ENCODE results near the gene PAPOLA. TPM values are rescaled to one million over a fixed set of nuclear protein-coding genes. Genes with fewer than 3 reads are reported as not detected.

PAPOLA gene
- total RNA-seq, 4 donors from 2014 or later: 171 to 234 (median 174) TPM

DNA sequence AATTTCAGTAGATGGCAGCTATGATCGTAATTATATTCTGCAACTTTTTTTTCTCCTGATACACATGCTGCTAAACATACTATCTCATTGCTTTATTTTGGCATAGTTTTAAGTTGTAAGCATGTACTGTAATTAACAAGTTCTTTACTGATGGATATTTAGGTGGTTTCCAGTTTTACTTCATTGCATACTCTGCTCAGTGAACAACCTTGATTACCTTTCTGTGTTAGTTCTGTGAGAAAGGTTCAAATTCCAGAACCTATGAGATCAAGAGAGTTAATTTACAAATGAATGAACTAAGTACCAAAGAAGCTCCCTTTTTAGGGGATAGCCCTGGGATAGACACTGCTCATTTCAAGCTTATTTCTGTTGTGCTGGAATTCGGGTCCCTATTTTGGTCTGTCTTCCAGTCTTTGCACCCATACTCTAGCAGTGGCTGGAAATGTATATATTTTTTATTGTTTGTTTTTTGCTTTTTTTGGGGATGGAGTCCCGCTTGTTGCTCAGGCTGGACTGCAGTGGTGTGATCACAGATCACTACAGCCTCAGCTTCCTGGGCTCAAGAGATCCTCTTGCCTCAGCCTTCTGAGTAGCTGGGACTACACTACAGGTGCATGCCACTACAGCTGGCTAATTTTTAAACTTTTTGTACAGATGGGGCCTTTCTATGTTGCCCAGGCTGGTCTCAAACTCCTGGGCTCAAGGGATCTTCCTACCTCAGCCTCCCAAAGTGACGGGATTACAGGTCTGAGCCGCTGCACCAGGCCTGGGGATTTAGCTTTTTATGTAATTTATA, 10.6 kb downstream of the PAPOLA start:
- Histone ChIP-seq H3K27me3 (no peaks in the 10 kb centered on the region), H3K4me3 (replicated peaks in 1 of 3) (no peak overlapping the region), H3K9me3 (no peaks in the 10 kb centered on the region), H3K27ac (no peak overlapping the region), H3K4me1 (peaks cover 31 to 45% of the 10 kb centered on the region in 2 donors), H3K36me3 (no peaks in the 10 kb centered on the region)
- no peak for DNase-seq
- no peak for TF ChIP-seq POLR2A (IDR thresholded peaks at IDR 0.05)
- no peak for TF ChIP-seq CTCF (IDR thresholded peaks at IDR 0.05)
- 94% methylated on average over 5 of the region's 5 CpGs for WGBS, 2 donors
- intact Hi-C loops (cut with DNase I): no loop called here

GRCh38 chr14:96514694-96515093, 12.5 kb downstream of the PAPOLA start:
- Histone ChIP-seq H3K27ac (no peak overlapping the region), H3K27me3 (no peaks in the 10 kb centered on the region), H3K9me3 (no peaks in the 10 kb centered on the region), H3K4me3 (replicated peaks in 1 of 3) (no peak overlapping the region), H3K4me1 (peaks cover 26 to 35% of the 10 kb centered on the region in 2 donors), H3K36me3 (no peaks in the 10 kb centered on the region)
- TF ChIP-seq CTCF (IDR thresholded peaks at IDR 0.05): no peak
- no peak for TF ChIP-seq POLR2A (IDR thresholded peaks at IDR 0.05)
- intact Hi-C loops (cut with DNase I): no loop called here
- no peak for DNase-seq
- 89 to 90% methylated on average over 3 of the region's 3 CpGs for WGBS, 2 donors

DNA sequence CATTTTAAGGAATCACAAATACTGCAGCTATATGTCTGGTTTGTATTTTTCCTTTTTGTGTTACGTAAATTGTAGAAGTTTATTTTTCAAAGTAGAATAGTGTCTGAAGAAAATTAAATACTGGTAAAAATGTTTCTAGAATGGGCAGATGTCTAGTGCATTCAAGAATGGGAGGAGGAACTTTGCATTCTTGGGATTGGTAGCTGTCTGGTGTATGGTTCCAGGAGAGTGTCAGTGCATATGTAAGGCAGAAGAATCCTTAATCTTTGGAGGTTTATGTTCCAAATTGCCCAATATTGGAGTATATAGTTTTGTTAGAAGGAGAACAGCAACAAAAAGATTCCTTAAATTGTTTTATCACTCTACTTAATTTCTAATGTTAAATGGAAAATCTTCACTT, 13.5 kb downstream of the PAPOLA start:
- no peak for TF ChIP-seq POLR2A (IDR thresholded peaks at IDR 0.05)
- Histone ChIP-seq H3K36me3 (no peaks in the 10 kb centered on the region), H3K27ac (no peak overlapping the region), H3K4me1 (peaks cover 26 to 35% of the 10 kb centered on the region in 2 donors), H3K9me3 (no peaks in the 10 kb centered on the region), H3K27me3 (no peaks in the 10 kb centered on the region), H3K4me3 (replicated peaks in 1 of 3) (no peak overlapping the region)
- 97 to 99% methylated on average over 1 of the region's 1 CpG for WGBS, 2 donors
- no peak for DNase-seq
- intact Hi-C loops (cut with DNase I): no loop called here

GRCh38 chr14:96516351-96516750, 14.2 kb downstream of the PAPOLA start:
- H3K36me3 ChIP-seq: no peaks in the 10 kb centered on the region
- intact Hi-C loops (cut with DNase I): no loop called here
- no peaks in the 10 kb centered on the region for H3K27me3 ChIP-seq
- no peak overlapping the region for H3K4me3 ChIP-seq (replicated peaks in 1 of 3)
- H3K9me3 ChIP-seq: no peaks in the 10 kb centered on the region
- DNase-seq: no peak
- TF ChIP-seq CTCF (IDR thresholded peaks at IDR 0.05) (no peak), POLR2A (IDR thresholded peaks at IDR 0.05) (no peak)
- peaks cover 26 to 35% of the 10 kb centered on the region in 2 donors for H3K4me1 ChIP-seq
- H3K27ac ChIP-seq: no peak overlapping the region
- WGBS, 2 donors: 91 to 100% methylated on average over 1 of the region's 1 CpG

GRCh38 chr14:96519970-96520369, 17.8 kb downstream of the PAPOLA start:
- intact Hi-C loops (cut with DNase I): no loop called here
- Histone ChIP-seq H3K27me3 (no peaks in the 10 kb centered on the region), H3K27ac (no peak overlapping the region), H3K4me3 (replicated peaks in 1 of 3) (no peak overlapping the region), H3K9me3 (no peaks in the 10 kb centered on the region), H3K36me3 (peaks cover 0 to 6% of the 10 kb centered on the region in 2 donors), H3K4me1 (peaks cover 10% of the 10 kb centered on the region in 2 donors)
- 93 to 96% methylated on average over 4 of the region's 4 CpGs for WGBS, 2 donors
- no peak for DNase-seq
- TF ChIP-seq CTCF (IDR thresholded peaks at IDR 0.05) (no peak), POLR2A (IDR thresholded peaks at IDR 0.05) (no peak)

Measured in thyroid gland (tissue), 4 donors.